GM18511 (cell line): ENCODE measurements around the gene OR4C15.

ENCODE experiments used
- ATAC-seq: cut with Tn5 transposase; IDR thresholded peaks from one replicate; pipeline ENCODE4 v1.9.1; 2021; ENCODE audit warnings: mild to moderate bottlenecking, moderate library complexity; ENCODE audit not compliant: unreplicated experiment

The OR4C15 gene

DNA sequence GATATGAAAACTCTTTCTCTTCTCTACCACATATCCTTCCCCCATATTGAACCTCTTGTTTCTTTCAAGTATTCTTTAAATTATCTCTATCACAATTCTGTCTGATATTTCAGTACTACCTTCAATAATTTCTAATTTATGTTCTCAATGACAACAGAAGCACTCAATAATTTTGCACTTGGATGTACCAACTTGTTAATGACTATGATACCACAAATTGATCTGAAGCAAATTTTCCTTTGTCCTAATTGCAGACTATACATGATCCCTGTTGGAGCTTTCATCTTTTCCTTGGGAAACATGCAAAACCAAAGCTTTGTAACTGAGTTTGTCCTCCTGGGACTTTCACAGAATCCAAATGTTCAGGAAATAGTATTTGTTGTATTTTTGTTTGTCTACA lies at the start of gene OR4C15:
OR4C15 (plus strand) TSS at position 301 of the 400 bp plus-strand sequence; CDS start at position 301, 0 bp downstream.
- ATAC-seq = no peak

DNA sequence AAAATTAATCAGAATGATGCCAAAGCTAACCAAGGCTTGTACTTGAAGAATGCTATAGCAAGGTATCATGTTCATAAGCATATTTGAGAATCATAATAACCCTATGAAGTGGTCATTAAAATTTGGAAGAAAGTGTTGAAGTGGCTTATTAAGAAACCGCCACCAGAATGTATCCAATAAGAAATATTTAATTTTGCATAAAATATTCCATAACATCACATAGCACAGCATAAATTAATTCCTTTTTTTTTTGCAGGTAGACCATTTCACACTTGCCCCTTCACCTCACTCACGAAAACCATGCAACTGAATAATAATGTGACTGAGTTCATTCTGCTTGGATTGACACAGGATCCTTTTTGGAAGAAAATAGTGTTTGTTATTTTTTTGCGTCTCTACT lies 17.6 kb downstream of the OR4C15 start, which contains the start of gene OR4C16:
OR4C16 (plus strand) TSS at position 301 of the 400 bp plus-strand sequence; CDS start at position 301, 0 bp downstream.
- no peak for ATAC-seq

DNA sequence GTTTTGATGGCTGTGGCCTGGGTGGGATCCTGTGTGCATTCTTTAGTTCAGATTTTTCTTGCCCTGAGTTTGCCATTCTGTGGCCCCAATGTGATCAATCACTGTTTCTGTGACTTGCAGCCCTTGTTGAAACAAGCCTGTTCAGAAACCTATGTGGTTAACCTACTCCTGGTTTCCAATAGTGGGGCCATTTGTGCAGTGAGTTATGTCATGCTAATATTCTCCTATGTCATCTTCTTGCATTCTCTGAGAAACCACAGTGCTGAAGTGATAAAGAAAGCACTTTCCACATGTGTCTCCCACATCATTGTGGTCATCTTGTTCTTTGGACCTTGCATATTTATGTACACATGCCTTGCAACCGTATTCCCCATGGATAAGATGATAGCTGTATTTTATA lies 18.3 kb downstream of the OR4C15 start:
- peak; percentile 71 for ATAC-seq
